RWPE2 (cell line): Measurements from ENCODE around the gene KRT23.

ENCODE experiments used
- ATAC-seq: fragments of 200-7000 bp; cut with Tn5 transposase; 3 replicates; pipeline ENCODE4 v1.9.1; 2021; ENCODE audit warnings: low read depth
- DNase-seq: peaks from one replicate; pipeline ENCODE4 v3.0.0-alpha.2; 2020; ENCODE audit warnings: low spot score
- H3K27ac ChIP-seq: fragments of 450-650 bp; 2 replicates; pipeline ENCODE4 v1.5.1; 2017; ENCODE audit warnings: mild to moderate bottlenecking; ENCODE audit not compliant: poor library complexity, severe bottlenecking
- H3K27me3 ChIP-seq: fragments of 250-450 bp; sonication (Bioruptor Pico); 2 replicates; pipeline ENCODE4 v1.5.1; 2021; ENCODE audit warnings: mild to moderate bottlenecking, moderate library complexity; ENCODE audit not compliant: insufficient read depth, poor library complexity, severe bottlenecking
- H3K36me3 ChIP-seq: fragments of 250-450 bp; sonication (Bioruptor Pico); 2 replicates; pipeline ENCODE4 v1.5.1; 2020; ENCODE audit warnings: low read depth, mild to moderate bottlenecking, moderate library complexity
- H3K4me1 ChIP-seq: fragments of 250-450 bp; sonication (Bioruptor Pico); 2 replicates; pipeline ENCODE4 v1.5.1; 2021; ENCODE audit warnings: mild to moderate bottlenecking, moderate library complexity; ENCODE audit not compliant: insufficient read depth, poor library complexity, severe bottlenecking
- H3K4me3 ChIP-seq: fragments of 250-450 bp; sonication (Bioruptor Pico); 2 replicates; pipeline ENCODE4 v1.5.1; 2021; ENCODE audit warnings: mild to moderate bottlenecking, moderate library complexity; ENCODE audit not compliant: severe bottlenecking
- H3K9me3 ChIP-seq: fragments of 250-450 bp; sonication (Bioruptor Pico); 2 replicates; pipeline ENCODE4 v1.5.1; 2021; ENCODE audit warnings: mild to moderate bottlenecking, moderate library complexity; ENCODE audit not compliant: severe bottlenecking
- TF ChIP-seq, protein P1 (sequence below): fragments of 450-650 bp; IDR thresholded peaks from one replicate; pipeline ENCODE4 v1.5.1; 2017; ENCODE audit warnings: mild to moderate bottlenecking, moderate library complexity; ENCODE audit not compliant: poor library complexity, severe bottlenecking

The KRT23 gene

DNA sequence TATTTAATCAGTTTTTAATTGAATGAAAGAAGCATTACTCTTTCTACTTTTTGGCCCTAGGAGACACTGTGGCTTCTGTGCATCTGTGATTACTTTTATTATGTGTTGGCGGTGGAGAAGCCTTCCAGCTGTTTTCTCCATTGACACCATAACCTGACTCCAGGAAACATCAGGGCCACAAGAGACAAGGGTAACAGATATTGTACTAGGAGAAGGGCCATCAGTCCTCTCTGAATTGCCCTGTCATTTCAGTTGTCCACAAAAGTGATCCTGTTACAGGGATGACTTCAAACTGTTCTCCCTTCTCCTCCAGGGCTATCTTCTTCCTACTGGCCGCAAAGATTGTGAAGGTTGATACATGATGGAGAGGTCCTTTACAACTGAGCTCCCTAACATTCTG lies 14.7 kb upstream of the KRT23 start:
- H3K27ac ChIP-seq, result peak overlapping the region; percentile 94
- H3K36me3 ChIP-seq, result no peaks in the 10 kb centered on the region
- no peak overlapping the region for H3K4me3 ChIP-seq
- peaks cover 45% of the 10 kb centered on the region for H3K4me1 ChIP-seq
- ATAC-seq (no peak), DNase-seq (no peak)
- no peaks in the 10 kb centered on the region for H3K9me3 ChIP-seq
- H3K27me3 ChIP-seq, result no peaks in the 10 kb centered on the region
- TF ChIP-seq, protein P1, sequence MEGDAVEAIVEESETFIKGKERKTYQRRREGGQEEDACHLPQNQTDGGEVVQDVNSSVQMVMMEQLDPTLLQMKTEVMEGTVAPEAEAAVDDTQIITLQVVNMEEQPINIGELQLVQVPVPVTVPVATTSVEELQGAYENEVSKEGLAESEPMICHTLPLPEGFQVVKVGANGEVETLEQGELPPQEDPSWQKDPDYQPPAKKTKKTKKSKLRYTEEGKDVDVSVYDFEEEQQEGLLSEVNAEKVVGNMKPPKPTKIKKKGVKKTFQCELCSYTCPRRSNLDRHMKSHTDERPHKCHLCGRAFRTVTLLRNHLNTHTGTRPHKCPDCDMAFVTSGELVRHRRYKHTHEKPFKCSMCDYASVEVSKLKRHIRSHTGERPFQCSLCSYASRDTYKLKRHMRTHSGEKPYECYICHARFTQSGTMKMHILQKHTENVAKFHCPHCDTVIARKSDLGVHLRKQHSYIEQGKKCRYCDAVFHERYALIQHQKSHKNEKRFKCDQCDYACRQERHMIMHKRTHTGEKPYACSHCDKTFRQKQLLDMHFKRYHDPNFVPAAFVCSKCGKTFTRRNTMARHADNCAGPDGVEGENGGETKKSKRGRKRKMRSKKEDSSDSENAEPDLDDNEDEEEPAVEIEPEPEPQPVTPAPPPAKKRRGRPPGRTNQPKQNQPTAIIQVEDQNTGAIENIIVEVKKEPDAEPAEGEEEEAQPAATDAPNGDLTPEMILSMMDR, result no peak

DNA sequence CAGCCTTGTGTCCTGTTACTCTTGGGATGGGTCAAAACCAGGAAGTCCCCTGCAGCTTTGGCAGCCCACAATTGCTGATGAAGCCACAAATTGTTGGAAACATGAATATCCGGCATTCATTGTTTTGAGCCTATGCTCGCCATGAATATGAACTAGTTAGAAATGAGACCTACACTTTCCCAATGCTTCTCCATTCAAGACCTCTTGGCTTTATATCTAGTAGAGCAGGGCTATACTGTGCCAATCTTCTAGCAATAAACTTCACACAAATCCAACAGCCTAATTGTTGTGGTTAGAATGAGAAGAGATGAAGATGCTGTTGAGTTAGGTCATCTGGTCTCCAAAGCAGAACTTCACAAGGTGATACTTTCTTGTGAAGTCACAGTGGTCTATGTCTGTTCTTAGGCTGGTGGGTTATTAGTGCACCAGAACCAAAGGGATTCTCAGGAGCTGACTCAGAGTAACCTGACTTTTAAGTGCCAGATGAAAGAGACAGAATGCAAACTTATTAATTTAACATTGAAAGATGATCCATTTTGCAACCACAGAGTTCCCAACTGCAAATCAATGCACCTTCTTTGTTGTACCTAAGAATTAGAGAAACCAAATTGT lies 13.7 kb upstream of the KRT23 start:
- no peaks in the 10 kb centered on the region for H3K27me3 ChIP-seq
- TF ChIP-seq, protein P1, result no peak
- H3K27ac ChIP-seq, result no peak overlapping the region
- H3K4me1 ChIP-seq, result peaks cover 36% of the 10 kb centered on the region
- DNase-seq, result no peak
- H3K9me3 ChIP-seq, result no peaks in the 10 kb centered on the region
- no peak overlapping the region for H3K4me3 ChIP-seq
- ATAC-seq, result no peak
- H3K36me3 ChIP-seq, result no peaks in the 10 kb centered on the region

DNA sequence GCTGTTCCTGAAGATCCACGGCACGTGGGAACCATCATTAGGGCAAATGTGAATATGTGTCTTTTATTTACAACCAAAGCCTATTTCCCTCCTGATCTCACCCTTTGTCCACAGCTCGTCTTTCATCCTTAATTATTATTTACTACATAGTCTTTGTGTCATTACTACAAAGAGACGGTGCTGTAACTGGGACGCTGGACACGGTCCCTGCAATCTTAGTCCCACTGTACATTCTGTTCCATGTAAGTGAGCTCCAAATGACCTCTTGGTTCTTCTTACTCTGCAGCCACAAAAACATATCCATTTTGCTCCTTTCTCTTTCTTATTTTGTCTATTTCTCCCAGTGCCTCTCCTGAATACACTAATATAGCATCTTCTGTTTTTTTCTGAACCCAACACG lies 12.7 kb upstream of the KRT23 start:
- no peak overlapping the region for H3K4me3 ChIP-seq
- no peak for ATAC-seq
- no peak overlapping the region for H3K27ac ChIP-seq
- no peaks in the 10 kb centered on the region for H3K9me3 ChIP-seq
- H3K36me3 ChIP-seq, result no peaks in the 10 kb centered on the region
- TF ChIP-seq, protein P1, result no peak
- H3K27me3 ChIP-seq, result no peaks in the 10 kb centered on the region
- H3K4me1 ChIP-seq, result peaks cover 27% of the 10 kb centered on the region
- DNase-seq, result no peak

DNA sequence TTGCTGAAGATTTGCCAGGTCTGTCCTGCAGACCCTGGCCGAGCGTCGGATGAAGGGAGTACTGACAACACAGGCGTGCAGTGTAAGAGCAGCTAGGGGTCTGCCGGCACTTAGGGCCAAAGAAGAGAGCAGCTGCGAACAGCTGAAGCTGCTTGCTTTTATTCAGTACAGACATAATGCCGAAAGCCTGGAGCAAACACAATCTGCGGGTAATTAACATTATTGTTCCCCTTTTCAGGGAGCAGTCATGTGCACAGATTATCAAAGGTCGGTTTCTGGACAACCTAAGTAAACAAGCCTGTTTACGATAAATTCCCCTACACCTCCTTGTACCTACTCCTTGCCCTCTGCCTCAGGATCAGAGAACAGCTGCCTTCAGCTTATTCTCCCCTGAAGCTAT lies 12.0 kb upstream of the KRT23 start:
- Histone ChIP-seq H3K36me3 (no peaks in the 10 kb centered on the region), H3K27ac (no peak overlapping the region), H3K9me3 (no peaks in the 10 kb centered on the region), H3K4me3 (no peak overlapping the region), H3K4me1 (peaks cover 19% of the 10 kb centered on the region), H3K27me3 (no peaks in the 10 kb centered on the region)
- DNase-seq, result no peak
- ATAC-seq, result no peak
- TF ChIP-seq, protein P1, result no peak

DNA sequence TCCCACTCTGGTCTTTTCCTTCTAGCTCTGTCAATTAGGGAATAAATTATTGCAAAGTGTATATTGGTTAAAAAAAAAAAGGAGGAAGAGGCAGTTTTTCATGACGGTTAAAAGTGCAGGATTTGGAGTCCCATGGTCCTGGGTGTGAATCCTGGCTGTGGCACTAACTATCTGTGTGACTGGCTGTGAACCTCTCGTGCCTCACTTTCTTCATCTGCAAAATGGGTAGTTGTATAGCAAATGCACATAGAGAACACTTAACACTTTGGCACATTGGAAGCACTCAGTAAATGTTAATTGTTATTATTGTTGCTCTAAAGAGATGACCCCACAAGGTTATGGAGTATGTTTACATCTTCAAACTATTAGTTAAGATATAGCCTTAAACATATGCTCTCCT lies 10.5 kb upstream of the KRT23 start:
- TF ChIP-seq, protein P1, result no peak
- H3K27me3 ChIP-seq, result no peaks in the 10 kb centered on the region
- no peak overlapping the region for H3K27ac ChIP-seq
- peaks cover 8% of the 10 kb centered on the region for H3K4me1 ChIP-seq
- no peaks in the 10 kb centered on the region for H3K9me3 ChIP-seq
- no peak for ATAC-seq
- H3K4me3 ChIP-seq, result no peak overlapping the region
- H3K36me3 ChIP-seq, result no peaks in the 10 kb centered on the region
- no peak for DNase-seq
